ENCODE data around the gene TRIM33.
"Not testable (repeated sequence)": the region's sequence is repeated elsewhere in the genome, so short reads cannot be mapped to it uniquely, and the experiment has no call there.

GRCh38 chr1:114387585-114387984 is 123.4 kb downstream of the TRIM33 start:
- not testable (repeated sequence) for TF ChIP-seq CTCF (conservative IDR thresholded peaks at IDR 0.05 in 1 of 2, IDR thresholded peaks at IDR 0.05 in 1 of 2; ENCODE audit: low read depth in 1 of 2, low read length in 2 of 2); EZH2 (IDR thresholded peaks at IDR 0.05; ENCODE audit: low read length, missing control alignments)

All from fibroblast of lung (primary cell).